Placental pericyte (primary cell): ENCODE data around the gene CTRB2. TPM values are rescaled to one million over a fixed set of nuclear protein-coding genes. Genes with fewer than 3 reads are reported as not detected.

Source experiments
- total RNA-seq: library from RNA; depleted of rRNA; stranded (reverse); fragments of >200 nt; gene quantifications from 2 replicates; pipeline ENCODE4 v1.2.3, GENCODE V29; 2012

CTRB2 gene
- not detected in 2 replicates for total RNA-seq

DNA sequence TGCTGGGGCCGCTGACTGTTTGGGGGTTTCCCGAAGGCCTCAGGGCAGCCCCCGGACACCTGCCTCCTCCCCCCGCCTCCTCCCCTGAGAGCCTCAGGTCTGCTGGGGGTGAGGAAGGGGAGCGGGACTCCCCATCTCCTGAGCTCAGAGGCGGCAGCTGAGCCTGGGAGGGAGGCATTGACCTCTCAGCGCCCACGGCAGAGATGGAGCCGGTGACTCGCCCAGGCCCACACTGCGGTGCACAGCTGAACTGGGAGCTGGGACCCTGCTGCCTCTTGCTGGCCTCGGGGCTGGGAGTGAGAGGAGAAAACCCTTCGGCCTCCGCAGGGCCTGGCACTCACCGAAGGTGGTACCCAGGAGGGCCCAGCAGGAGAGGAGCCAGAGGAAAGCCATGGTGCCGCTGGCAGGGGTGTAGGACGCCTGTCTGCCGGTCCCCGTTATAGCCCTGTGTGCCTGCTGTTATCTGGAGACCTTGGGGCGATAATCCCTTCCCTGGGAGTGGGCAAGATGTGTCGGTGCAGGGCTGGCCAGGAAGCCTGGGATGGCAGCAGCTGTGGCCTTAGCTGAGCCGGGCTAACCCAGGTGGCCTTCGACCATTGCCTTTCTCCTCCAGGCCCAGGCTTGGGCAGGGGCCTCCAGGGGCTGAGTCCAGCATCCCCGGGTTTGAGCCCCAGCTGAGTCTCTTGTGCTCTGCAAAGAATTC lies at the start of gene CTRB2:
TSS of gene CTRB2 (minus strand) at position 413 of the 703 bp plus-strand sequence. CDS start at position 393, 20 bp downstream.

DNA sequence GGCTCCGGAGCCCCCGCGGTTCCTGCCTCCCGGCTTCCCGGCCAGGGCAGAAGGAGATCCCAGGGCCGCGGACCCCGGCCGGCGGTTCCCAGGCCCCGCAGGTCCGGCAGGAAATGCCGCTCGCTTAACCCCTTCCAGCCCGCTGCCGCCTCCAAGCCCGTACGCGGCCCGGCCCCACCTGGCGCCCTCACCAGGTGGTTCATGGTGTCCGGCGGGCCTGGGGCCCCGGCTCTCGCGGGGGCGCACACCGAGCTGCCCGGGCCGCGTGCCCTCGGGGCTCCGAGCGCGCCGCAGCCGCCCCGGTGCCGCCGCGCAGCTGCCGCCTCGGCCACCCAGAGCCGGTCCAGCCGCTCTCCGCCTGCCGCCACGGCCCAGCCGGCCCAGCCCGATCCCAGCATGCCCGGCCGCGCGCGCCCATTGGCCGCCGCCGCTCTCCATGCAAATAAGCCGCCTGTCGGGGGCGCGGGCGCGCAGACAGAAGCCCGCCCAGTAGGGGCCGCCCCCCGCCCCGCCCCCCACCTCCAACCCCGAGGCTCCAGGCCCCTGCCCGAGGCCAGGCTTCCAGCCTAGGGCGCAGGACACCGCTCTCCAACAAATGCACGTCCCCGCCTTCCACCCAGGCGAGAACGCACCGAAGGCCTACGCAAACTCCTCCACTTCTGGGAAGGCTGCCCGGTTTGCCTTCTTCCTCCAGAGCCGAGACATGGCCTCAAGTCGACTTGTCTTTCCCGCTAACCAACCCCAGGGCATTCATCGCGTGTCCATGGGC lies 44.5 kb upstream of the CTRB2 start, which contains the start of gene BCAR1:
TSS of gene BCAR1 (minus strand) at position 345 of the 769 bp plus-strand sequence. CDS start at position 203, 142 bp downstream.

DNA sequence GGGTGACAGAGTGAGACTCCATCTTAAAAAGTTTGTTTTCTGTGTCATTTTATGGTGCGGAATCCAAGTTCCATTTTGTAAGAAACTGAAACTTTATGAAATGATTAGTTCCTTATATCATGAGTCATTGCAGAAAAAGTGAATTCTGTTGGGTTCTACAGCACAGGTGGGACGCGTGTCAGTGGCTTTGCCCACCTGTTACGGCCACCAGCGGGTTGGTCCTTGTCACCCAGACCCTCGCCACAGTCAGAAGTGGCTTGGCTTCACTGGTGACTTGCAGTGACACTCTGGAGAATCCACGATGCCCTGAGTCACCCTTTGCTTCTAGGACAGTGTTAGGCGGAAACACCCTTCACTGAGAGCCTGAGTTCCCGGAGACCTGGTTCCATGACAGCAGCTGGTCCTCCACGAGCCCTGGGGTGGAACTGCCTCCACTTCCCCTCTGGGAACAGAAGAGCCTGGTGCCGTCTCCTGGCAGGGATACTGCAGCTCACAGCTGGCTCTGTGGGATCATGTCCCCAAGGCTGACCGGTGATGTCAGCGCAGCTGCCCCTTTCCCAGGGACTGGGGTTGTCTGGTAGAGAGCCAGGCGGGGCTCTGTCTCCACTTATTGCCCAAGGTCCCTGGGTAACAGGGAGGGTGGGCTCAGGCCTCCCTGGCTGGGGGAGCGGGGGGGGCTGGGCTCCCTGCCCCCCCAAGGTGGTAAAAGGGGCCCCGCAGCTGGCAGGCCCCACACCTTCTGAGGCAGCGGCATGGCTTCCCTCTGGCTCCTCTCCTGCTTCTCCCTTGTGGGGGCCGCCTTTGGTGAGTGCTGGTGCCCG lies 11.5 kb upstream of the CTRB2 start, which contains the start of gene CTRB1:
TSS of gene CTRB1 (plus strand) at position 733 of the 821 bp plus-strand sequence. CDS start at position 753, 20 bp downstream.

Other genes starting within 250 kb of the CTRB2 start
- 18.6 and 28.0 TPM in 2 replicates for gene WDR59, start 222.0 kb downstream of the CTRB2 start, total RNA-seq
- 18.6 and 26.3 TPM in 2 replicates for gene ZNRF1, start 208.1 kb downstream of the CTRB2 start, total RNA-seq
- gene LDHD, start 90.4 kb downstream of the CTRB2 start, total RNA-seq = 0.29 and 1.5 TPM in 2 replicates
- 7.2 and 19.5 TPM in 2 replicates for gene ZFP1, start 58.6 kb downstream of the CTRB2 start, total RNA-seq
- not detected in 2 replicates for gene CTRB1, start 11.8 kb upstream of the CTRB2 start, total RNA-seq
- 110 and 169 TPM in 2 replicates for gene BCAR1, start 44.5 kb upstream of the CTRB2 start, total RNA-seq
- gene CFDP1, start 226.3 kb upstream of the CTRB2 start, total RNA-seq = 16.6 and 37.9 TPM in 2 replicates